Gastroesophageal sphincter (tissue), 3 donors: ENCODE measurements around the gene TMEM203.

Experiments
- POLR2A ChIP-seq, 2 donors: fragments of 450-650 bp; IDR thresholded peaks; one replicate each; pipeline ENCODE4 v1.6.1; 2017; ENCODE audit warnings: antibody characterized with exemption in 2 of 2, mild to moderate bottlenecking in 2 of 2, moderate library complexity in 1 of 2
- POLR2AphosphoS5 ChIP-seq: sonication (generic); formaldehyde crosslinking; IDR thresholded peaks from one replicate; pipeline ENCODE4 v1.6.1; 2017; ENCODE audit warnings: antibody characterized with exemption
- TF ChIP-seq, protein P1 (sequence below), 4 experiments: fragments of 200-600 bp in 2 of 4; fragments of 450-650 bp in 2 of 4; sonication (generic) in 1 of 4; IDR thresholded peaks; one replicate each; pipeline ENCODE4 v1.5.1; 2017 to 2019; ENCODE audit warnings: antibody characterized with exemption in 4 of 4, mild to moderate bottlenecking in 2 of 4, moderate library complexity in 2 of 4

DNA sequence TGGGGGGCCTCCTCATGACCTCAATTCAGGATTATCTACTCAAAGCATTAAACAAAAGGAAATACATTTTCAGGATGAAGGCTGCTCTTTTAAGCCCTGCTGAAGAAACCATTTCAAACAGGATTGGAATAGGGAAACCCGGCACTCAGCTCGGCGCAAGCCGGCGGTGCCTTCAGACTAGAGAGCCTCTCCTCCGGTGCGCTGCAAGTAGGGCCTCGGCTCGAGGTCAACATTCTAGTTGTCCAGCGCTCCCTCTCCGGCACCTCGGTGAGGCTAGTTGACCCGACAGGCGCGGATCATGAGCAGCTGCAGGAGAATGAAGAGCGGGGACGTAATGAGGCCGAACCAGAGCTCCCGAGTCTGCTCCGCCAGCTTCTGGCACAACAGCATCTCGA is 720 bp downstream of the TMEM203 start:
- TF ChIP-seq, protein P1, sequence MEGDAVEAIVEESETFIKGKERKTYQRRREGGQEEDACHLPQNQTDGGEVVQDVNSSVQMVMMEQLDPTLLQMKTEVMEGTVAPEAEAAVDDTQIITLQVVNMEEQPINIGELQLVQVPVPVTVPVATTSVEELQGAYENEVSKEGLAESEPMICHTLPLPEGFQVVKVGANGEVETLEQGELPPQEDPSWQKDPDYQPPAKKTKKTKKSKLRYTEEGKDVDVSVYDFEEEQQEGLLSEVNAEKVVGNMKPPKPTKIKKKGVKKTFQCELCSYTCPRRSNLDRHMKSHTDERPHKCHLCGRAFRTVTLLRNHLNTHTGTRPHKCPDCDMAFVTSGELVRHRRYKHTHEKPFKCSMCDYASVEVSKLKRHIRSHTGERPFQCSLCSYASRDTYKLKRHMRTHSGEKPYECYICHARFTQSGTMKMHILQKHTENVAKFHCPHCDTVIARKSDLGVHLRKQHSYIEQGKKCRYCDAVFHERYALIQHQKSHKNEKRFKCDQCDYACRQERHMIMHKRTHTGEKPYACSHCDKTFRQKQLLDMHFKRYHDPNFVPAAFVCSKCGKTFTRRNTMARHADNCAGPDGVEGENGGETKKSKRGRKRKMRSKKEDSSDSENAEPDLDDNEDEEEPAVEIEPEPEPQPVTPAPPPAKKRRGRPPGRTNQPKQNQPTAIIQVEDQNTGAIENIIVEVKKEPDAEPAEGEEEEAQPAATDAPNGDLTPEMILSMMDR (IDR thresholded peaks at IDR 0.05), result no peak
- TF ChIP-seq POLR2AphosphoS5 (no peak), POLR2A (IDR thresholded peaks at IDR 0.05) (no peak)
